BLaER1 (cell line): Measurements from ENCODE around the gene HTT.
A peak's percentile ranks its signal among the peaks of the same experiment; 100 is the strongest.

Experiments used
- H3K27ac ChIP-seq: shearing (Covaris generic); formaldehyde crosslinking; 2 replicates; pipeline ENCODE4 v1.8.1; 2022
- H3K27me3 ChIP-seq: shearing (Covaris generic); formaldehyde crosslinking; 2 replicates; pipeline ENCODE4 v1.8.1; 2022
- H3K36me3 ChIP-seq: shearing (Covaris generic); formaldehyde crosslinking; 2 replicates; pipeline ENCODE4 v1.8.1; 2022
- H3K4me1 ChIP-seq: shearing (Covaris generic); formaldehyde crosslinking; 2 replicates; pipeline ENCODE4 v1.8.1; 2022
- H3K4me2 ChIP-seq: shearing (Covaris generic); formaldehyde crosslinking; 2 replicates; pipeline ENCODE4 v1.8.1; 2022
- H3K4me3 ChIP-seq: shearing (Covaris generic); formaldehyde crosslinking; 2 replicates; pipeline ENCODE4 v1.8.1; 2022
- H3K9ac ChIP-seq: shearing (Covaris generic); formaldehyde crosslinking; 2 replicates; pipeline ENCODE4 v1.8.1; 2022
- H3K9me3 ChIP-seq: shearing (Covaris generic); formaldehyde crosslinking; 2 replicates; pipeline ENCODE4 v1.8.1; 2022
- H4K20me1 ChIP-seq: shearing (Covaris generic); formaldehyde crosslinking; 2 replicates; pipeline ENCODE4 v1.8.1; 2022
- Cebpa-rat ChIP-seq: shearing (Covaris generic); IDR thresholded peaks from 2 replicates; pipeline ENCODE4 v1.8.1; 2022

HTT gene

DNA sequence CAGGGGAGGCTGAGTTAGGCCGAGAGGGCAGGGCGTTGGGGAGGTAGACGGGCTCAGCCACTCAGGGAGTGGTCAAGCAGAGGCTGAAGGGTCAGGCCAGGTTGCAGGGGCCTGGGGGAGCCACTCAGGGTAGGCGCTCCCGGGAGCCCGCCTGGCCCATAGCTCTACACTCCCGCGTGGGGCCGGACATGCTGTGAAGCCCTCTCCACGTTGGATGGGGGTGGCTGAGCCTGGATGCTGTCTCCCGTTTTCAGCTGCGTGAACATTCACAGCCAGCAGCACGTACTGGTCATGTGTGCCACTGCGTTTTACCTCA lies 160.5 kb downstream of the HTT start:
- Histone ChIP-seq H4K20me1 (no peaks in the 10 kb centered on the region), H3K27me3 (no peaks in the 10 kb centered on the region), H3K9me3 (no peaks in the 10 kb centered on the region), H3K4me2 (no peak overlapping the region), H3K9ac (no peak overlapping the region), H3K4me1 (peaks cover 40% of the 10 kb centered on the region), H3K27ac (no peak overlapping the region), H3K4me3 (no peak overlapping the region), H3K36me3 (peaks cover 66% of the 10 kb centered on the region)
- TF ChIP-seq Cebpa-rat: no peak

DNA sequence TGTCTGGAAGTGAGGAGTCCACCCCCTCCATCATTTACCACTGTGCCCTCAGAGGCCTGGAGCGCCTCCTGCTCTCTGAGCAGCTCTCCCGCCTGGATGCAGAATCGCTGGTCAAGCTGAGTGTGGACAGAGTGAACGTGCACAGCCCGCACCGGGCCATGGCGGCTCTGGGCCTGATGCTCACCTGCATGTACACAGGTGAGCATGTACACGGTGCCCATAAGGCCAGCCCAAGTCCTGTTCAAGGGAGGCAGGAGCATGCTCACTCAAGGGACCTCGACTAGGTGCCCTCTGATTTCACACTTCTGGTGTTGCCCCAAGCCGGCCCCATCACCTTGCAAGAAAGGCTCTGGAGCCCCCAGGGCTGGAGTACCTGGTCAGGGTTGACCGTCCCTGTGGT lies 161.1 kb downstream of the HTT start:
- Histone ChIP-seq H3K4me2 (no peak overlapping the region), H3K36me3 (peaks cover 66% of the 10 kb centered on the region), H3K9me3 (no peaks in the 10 kb centered on the region), H3K27me3 (no peaks in the 10 kb centered on the region), H4K20me1 (no peaks in the 10 kb centered on the region), H3K4me1 (peaks cover 46% of the 10 kb centered on the region), H3K4me3 (no peak overlapping the region), H3K27ac (no peak overlapping the region), H3K9ac (no peak overlapping the region)
- no peak for TF ChIP-seq Cebpa-rat

DNA sequence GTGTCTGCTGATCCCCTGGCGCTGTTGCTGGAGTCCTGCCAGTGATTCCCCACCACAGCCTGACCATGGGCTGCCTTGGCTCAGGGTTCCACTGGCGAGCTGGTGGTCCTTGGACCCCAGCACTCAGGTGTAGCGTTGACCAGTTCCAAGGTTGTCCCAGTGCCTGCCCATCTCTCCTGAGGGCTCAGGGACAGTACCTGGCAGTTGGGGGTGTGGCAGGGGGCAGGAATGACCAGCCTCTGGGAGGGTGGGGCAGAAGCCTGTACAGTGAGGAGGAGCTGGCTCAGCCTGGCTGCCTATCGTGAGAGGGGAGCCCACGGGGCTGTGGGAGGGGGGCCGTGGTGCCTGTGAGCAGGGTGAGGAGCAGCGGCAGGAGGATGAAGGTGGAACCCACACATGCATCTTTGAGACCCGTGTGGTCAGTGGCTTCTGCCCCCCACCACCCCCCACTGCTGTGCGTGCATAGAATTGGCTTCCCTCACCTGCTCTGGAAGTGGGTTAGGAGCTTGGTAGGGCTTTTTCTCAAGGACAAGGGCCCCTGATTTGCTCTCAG lies 161.9 kb downstream of the HTT start:
- TF ChIP-seq Cebpa-rat: no peak
- no peaks in the 10 kb centered on the region for H4K20me1 ChIP-seq

DNA sequence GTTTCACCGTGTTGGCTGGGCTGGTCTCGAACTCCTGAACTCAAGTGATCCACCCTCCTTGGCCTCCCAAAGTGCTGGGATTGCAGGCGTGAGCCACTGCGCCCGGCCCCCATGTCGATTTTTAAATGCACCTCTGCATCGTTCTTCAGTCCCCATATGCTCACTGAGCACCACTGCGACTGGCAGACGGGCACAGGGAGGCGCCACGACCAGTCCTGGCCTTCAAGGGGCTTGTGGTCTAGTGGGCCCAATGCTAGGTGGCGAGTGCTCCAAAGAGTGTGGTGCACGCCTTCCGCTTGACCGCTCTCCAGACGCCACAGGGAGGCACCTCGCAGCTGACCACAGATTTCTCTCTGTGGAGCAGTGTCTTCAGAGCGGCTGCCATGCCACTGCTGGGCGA lies 162.8 kb downstream of the HTT start:
- peaks cover 63% of the 10 kb centered on the region for H3K4me1 ChIP-seq
- H3K4me3 ChIP-seq: no peak overlapping the region
- H3K27me3 ChIP-seq: no peaks in the 10 kb centered on the region
- no peak overlapping the region for H3K9ac ChIP-seq
- no peaks in the 10 kb centered on the region for H3K9me3 ChIP-seq
- TF ChIP-seq Cebpa-rat: no peak
- H4K20me1 ChIP-seq: no peaks in the 10 kb centered on the region
- peaks cover 66% of the 10 kb centered on the region for H3K36me3 ChIP-seq
- peak overlapping the region; percentile 86 for H3K4me2 ChIP-seq
- peak overlapping the region; percentile 94 for H3K27ac ChIP-seq

More for the DNA sequence above, 161.9 kb downstream of the HTT start:
- Histone ChIP-seq H3K27ac (peak overlapping the region; percentile 94; the same call in 1 of the 2 replicates), H3K4me2 (peak overlapping the region; percentile 86), H3K27me3 (no peaks in the 10 kb centered on the region), H3K4me3 (no peak overlapping the region), H3K9me3 (no peaks in the 10 kb centered on the region), H3K4me1 (peaks cover 55% of the 10 kb centered on the region), H3K36me3 (peaks cover 66% of the 10 kb centered on the region), H3K9ac (no peak overlapping the region)

DNA sequence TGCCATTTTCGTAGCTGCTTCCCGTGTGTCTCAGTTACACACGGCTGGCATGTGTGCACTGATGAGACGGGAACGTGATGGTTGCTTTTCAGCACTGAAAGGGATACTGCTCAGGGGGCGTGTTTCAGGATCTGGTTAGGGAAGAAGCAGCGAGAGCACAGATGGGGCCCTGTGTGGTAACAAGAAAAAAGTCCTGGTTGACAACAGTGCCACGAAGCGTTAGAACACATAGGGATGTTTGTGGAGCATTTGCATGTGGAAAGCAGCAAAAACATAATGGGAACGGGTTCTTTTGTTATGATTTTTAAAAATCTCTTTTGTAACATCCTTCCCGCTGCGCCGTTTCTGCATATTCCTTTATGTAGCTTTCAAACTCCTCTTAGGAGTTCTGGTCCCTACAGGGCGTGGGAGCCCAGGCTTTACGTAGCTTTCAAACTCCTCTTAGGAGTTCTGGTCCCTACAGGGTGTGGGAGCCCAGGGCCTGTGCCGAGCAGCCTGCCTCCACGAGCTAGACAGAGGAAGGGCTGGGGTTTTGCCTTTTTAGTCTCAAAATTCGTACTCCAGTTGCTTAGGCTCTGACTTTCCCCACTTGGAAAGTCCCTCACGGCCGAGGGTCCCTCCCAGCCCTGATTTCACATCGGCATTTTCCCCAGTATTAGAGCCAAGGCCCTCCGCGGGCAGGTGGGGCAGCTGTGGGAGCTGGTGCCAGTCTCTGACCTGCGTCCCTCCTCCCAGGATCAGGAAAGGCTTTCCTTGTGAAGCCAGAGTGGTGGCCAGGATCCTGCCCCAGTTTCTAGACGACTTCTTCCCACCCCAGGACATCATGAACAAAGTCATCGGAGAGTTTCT lies 163.5 kb downstream of the HTT start:
- Histone ChIP-seq H3K9ac (peak overlapping the region; percentile 80), H4K20me1 (no peaks in the 10 kb centered on the region), H3K36me3 (peaks cover 63% of the 10 kb centered on the region), H3K9me3 (no peaks in the 10 kb centered on the region), H3K27me3 (no peaks in the 10 kb centered on the region), H3K4me1 (peaks cover 70% of the 10 kb centered on the region), H3K4me3 (peak overlapping the region; percentile 45; the same call in 1 of the 2 replicates), H3K27ac (peak overlapping the region; percentile 94), H3K4me2 (peak overlapping the region; percentile 86)
- no peak for TF ChIP-seq Cebpa-rat

DNA sequence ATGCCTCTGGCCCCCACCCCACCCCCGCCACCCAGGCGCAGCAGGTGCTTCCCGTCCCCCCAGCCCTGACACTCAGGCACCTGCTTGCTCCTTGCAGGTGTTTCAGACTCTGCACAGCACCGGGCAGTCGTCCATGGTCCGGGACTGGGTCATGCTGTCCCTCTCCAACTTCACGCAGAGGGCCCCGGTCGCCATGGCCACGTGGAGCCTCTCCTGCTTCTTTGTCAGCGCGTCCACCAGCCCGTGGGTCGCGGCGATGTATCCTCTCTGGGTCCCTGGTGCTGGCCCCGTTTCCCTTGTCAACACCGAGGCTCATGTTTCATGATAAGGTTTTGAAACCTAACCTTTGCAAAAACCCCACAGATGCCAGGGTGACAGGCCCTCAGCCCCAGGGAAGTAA lies 164.2 kb downstream of the HTT start:
- H3K4me1 ChIP-seq: peaks cover 78% of the 10 kb centered on the region
- no peaks in the 10 kb centered on the region for H3K9me3 ChIP-seq
- TF ChIP-seq Cebpa-rat: no peak
- H3K27me3 ChIP-seq: no peaks in the 10 kb centered on the region
- H3K4me2 ChIP-seq: peak overlapping the region; percentile 86
- H4K20me1 ChIP-seq: peaks cover 2% of the 10 kb centered on the region; the same call in 1 of the 2 replicates
- peak overlapping the region; percentile 20; the same call in 1 of the 2 replicates for H3K4me3 ChIP-seq
- peaks cover 55% of the 10 kb centered on the region for H3K36me3 ChIP-seq
- H3K27ac ChIP-seq: peak overlapping the region; percentile 94
- H3K9ac ChIP-seq: peak overlapping the region; percentile 70

DNA sequence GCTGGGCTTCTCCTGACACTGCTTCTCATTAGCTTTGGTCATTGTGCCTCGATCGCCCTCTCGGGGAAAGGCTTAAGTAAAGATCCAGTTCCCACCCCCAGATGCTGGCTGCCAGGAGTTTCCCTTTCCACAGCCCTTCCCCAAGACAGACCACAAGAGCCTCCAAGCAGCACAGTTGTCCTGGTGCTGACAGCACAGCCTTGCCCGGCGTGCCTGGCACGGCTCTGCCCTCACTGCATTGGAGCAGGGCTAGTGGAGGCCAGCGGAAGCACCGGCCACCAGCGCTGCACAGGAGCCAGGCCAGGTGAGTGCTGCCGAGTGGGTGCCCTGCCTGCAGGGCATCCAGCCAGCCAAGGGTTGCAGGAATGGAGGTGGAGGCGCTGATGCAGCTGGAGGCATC lies 164.8 kb downstream of the HTT start:
- Histone ChIP-seq H4K20me1 (peaks cover 8% of the 10 kb centered on the region; the same call in 1 of the 2 replicates), H3K4me1 (peaks cover 84% of the 10 kb centered on the region), H3K9me3 (no peaks in the 10 kb centered on the region), H3K27me3 (no peaks in the 10 kb centered on the region), H3K4me3 (peak overlapping the region; percentile 20), H3K36me3 (peaks cover 49% of the 10 kb centered on the region), H3K4me2 (peak overlapping the region; percentile 86), H3K27ac (peak overlapping the region; percentile 94), H3K9ac (peak overlapping the region; percentile 70)
- TF ChIP-seq Cebpa-rat: no peak

DNA sequence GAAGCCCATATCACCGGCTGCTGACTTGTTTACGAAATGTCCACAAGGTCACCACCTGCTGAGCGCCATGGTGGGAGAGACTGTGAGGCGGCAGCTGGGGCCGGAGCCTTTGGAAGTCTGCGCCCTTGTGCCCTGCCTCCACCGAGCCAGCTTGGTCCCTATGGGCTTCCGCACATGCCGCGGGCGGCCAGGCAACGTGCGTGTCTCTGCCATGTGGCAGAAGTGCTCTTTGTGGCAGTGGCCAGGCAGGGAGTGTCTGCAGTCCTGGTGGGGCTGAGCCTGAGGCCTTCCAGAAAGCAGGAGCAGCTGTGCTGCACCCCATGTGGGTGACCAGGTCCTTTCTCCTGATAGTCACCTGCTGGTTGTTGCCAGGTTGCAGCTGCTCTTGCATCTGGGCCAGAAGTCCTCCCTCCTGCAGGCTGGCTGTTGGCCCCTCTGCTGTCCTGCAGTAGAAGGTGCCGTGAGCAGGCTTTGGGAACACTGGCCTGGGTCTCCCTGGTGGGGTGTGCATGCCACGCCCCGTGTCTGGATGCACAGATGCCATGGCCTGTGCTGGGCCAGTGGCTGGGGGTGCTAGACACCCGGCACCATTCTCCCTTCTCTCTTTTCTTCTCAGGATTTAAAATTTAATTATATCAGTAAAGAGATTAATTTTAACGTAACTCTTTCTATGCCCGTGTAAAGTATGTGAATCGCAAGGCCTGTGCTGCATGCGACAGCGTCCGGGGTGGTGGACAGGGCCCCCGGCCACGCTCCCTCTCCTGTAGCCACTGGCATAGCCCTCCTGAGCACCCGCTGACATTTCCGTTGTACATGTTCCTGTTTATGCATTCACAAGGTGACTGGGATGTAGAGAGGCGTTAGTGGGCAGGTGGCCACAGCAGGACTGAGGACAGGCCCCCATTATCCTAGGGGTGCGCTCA lies 165.8 kb downstream of the HTT start:
- Histone ChIP-seq H4K20me1 (peaks cover 11% of the 10 kb centered on the region; the same call in 1 of the 2 replicates), H3K36me3 (peaks cover 40% of the 10 kb centered on the region)

DNA sequence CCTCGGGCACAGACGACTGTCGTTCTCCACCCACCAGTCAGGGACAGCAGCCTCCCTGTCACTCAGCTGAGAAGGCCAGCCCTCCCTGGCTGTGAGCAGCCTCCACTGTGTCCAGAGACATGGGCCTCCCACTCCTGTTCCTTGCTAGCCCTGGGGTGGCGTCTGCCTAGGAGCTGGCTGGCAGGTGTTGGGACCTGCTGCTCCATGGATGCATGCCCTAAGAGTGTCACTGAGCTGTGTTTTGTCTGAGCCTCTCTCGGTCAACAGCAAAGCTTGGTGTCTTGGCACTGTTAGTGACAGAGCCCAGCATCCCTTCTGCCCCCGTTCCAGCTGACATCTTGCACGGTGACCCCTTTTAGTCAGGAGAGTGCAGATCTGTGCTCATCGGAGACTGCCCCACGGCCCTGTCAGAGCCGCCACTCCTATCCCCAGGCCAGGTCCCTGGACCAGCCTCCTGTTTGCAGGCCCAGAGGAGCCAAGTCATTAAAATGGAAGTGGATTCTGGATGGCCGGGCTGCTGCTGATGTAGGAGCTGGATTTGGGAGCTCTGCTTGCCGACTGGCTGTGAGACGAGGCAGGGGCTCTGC lies 166.5 kb downstream of the HTT start:
- Histone ChIP-seq H4K20me1 (peaks cover 11% of the 10 kb centered on the region; the same call in 1 of the 2 replicates), H3K4me1 (peaks cover 100% of the 10 kb centered on the region), H3K4me3 (no peak overlapping the region), H3K36me3 (peaks cover 32% of the 10 kb centered on the region), H3K27ac (peak overlapping the region; percentile 94), H3K9ac (no peak overlapping the region), H3K27me3 (no peaks in the 10 kb centered on the region), H3K4me2 (peak overlapping the region; percentile 86), H3K9me3 (no peaks in the 10 kb centered on the region)
- TF ChIP-seq Cebpa-rat: no peak

More for the DNA sequence above, 165.8 kb downstream of the HTT start:
- Histone ChIP-seq H3K27ac (peak overlapping the region; percentile 94), H3K9ac (peak overlapping the region; percentile 70; the same call in 1 of the 2 replicates), H3K27me3 (no peaks in the 10 kb centered on the region), H3K4me2 (peak overlapping the region; percentile 86), H3K4me1 (peaks cover 93% of the 10 kb centered on the region), H3K9me3 (no peaks in the 10 kb centered on the region), H3K4me3 (no peak overlapping the region)
- TF ChIP-seq Cebpa-rat: no peak
